SJCRH30 (cell line): ENCODE results near the gene LBHD1. TPM values are rescaled to one million over a fixed set of nuclear protein-coding genes. Genes with fewer than 3 reads are reported as not detected.
"Not testable (repeated sequence)": the region's sequence is repeated elsewhere in the genome, so short reads cannot be mapped to it uniquely, and the experiment has no call there.

Source experiments
- DNase-seq, 2 experiments: peaks; one replicate each; pipeline ENCODE4 v3.0.0-alpha.2; 2015 to 2020
- H3K27ac ChIP-seq: fragments of 250-450 bp; sonication (Bioruptor Pico); 2 replicates; pipeline ENCODE4 v1.5.1; 2020; ENCODE audit warnings: mild to moderate bottlenecking, moderate library complexity
- H3K27me3 ChIP-seq: fragments of 250-450 bp; sonication (Bioruptor Pico); 2 replicates; pipeline ENCODE4 v1.5.1; 2020; ENCODE audit warnings: mild to moderate bottlenecking, moderate library complexity
- H3K36me3 ChIP-seq: fragments of 250-450 bp; sonication (Bioruptor Pico); 2 replicates; pipeline ENCODE4 v1.5.1; 2020; ENCODE audit warnings: mild to moderate bottlenecking, moderate library complexity
- H3K4me1 ChIP-seq: fragments of 250-450 bp; sonication (Bioruptor Pico); 2 replicates; pipeline ENCODE4 v1.5.1; 2020; ENCODE audit warnings: mild to moderate bottlenecking, moderate library complexity
- H3K4me3 ChIP-seq: fragments of 250-450 bp; sonication (Bioruptor Pico); 2 replicates; pipeline ENCODE4 v1.5.1; 2020; ENCODE audit warnings: mild to moderate bottlenecking, moderate library complexity
- H3K9me3 ChIP-seq: fragments of 250-450 bp; sonication (Bioruptor Pico); replicated peaks from 2 replicates; pipeline ENCODE4 v1.5.1; 2020; ENCODE audit warnings: mild to moderate bottlenecking, moderate library complexity
- total RNA-seq: library from RNA; depleted of rRNA; stranded (reverse); fragments of >200 nt; shearing (Covaris generic); gene quantifications from 2 replicates; pipeline ENCODE4 v1.2.3, GENCODE V29; 2014

Gene LBHD1
- total RNA-seq, 1 experiment from 2014 or later = 6.3 TPM

GRCh38 chr11:62706850-62707247 lies 34.8 kb upstream of the LBHD1 start:
- no peaks in the 10 kb centered on the region for H3K27me3 ChIP-seq
- H3K9me3 ChIP-seq = no peaks in the 10 kb centered on the region
- peak overlapping the region; percentile 64 for H3K4me3 ChIP-seq
- no peak for DNase-seq
- H3K27ac ChIP-seq = peak overlapping the region; percentile 78
- H3K4me1 ChIP-seq = peaks cover 11% of the 10 kb centered on the region
- H3K36me3 ChIP-seq = peaks cover 20% of the 10 kb centered on the region

GRCh38 chr11:62705880-62706849 lies 34.1 kb upstream of the LBHD1 start:
- Histone ChIP-seq H3K27me3 (no peaks in the 10 kb centered on the region), H3K9me3 (no peaks in the 10 kb centered on the region), H3K4me3 (peak overlapping the region; percentile 64), H3K36me3 (peaks cover 17% of the 10 kb centered on the region), H3K4me1 (peaks cover 11% of the 10 kb centered on the region), H3K27ac (peak overlapping the region; percentile 78)
- DNase-seq = peak; percentile 95

GRCh38 chr11:62705413-62705812 lies 33.3 kb upstream of the LBHD1 start:
- Histone ChIP-seq H3K4me3 (peak overlapping the region; percentile 64), H3K4me1 (peaks cover 11% of the 10 kb centered on the region), H3K36me3 (peaks cover 15% of the 10 kb centered on the region), H3K27ac (peak overlapping the region; percentile 38; the same call in 1 of the 2 replicates), H3K27me3 (no peaks in the 10 kb centered on the region), H3K9me3 (no peaks in the 10 kb centered on the region)
- DNase-seq = no peak

- H3K36me3 ChIP-seq = peaks cover 14% of the 10 kb centered on the region
- not testable (repeated sequence) for H3K27ac ChIP-seq, H3K27me3 ChIP-seq, H3K4me3 ChIP-seq, H3K9me3 ChIP-seq, DNase-seq, H3K4me1 ChIP-seq
Measured at GRCh38 chr11:62703921-62704320, 31.9 kb upstream of the LBHD1 start.

GRCh38 chr11:62702246-62702645 lies 30.2 kb upstream of the LBHD1 start:
- H3K9me3 ChIP-seq = no peaks in the 10 kb centered on the region
- H3K27ac ChIP-seq = no peak overlapping the region
- H3K27me3 ChIP-seq = no peaks in the 10 kb centered on the region
- H3K4me3 ChIP-seq = no peak overlapping the region
- H3K36me3 ChIP-seq = peaks cover 14% of the 10 kb centered on the region
- peaks cover 6% of the 10 kb centered on the region for H3K4me1 ChIP-seq
- DNase-seq = no peak

- Histone ChIP-seq H3K36me3 (peaks cover 26% of the 10 kb centered on the region), H3K4me3 (no peak overlapping the region), H3K4me1 (peaks cover 12% of the 10 kb centered on the region), H3K27ac (no peak overlapping the region), H3K27me3 (no peaks in the 10 kb centered on the region), H3K9me3 (no peaks in the 10 kb centered on the region)
- DNase-seq = peak; percentile 77 to 87
Measured at GRCh38 chr11:62694455-62695167, 22.5 kb upstream of the LBHD1 start.

- Histone ChIP-seq H3K36me3 (peaks cover 23% of the 10 kb centered on the region), H3K4me1 (peaks cover 22% of the 10 kb centered on the region)
- peak in 1 of 2 experiments; percentile 0 for DNase-seq
- not testable (repeated sequence) for H3K4me3 ChIP-seq, H3K9me3 ChIP-seq, H3K27me3 ChIP-seq, H3K27ac ChIP-seq
Measured at GRCh38 chr11:62693624-62694023, 21.6 kb upstream of the LBHD1 start.

GRCh38 chr11:62689421-62690183 lies 17.5 kb upstream of the LBHD1 start, which contains the start of gene LRRN4CL:
LRRN4CL (minus strand) TSS chr11:62689530; CDS start chr11:62688508, 1,022 bp downstream.
- Histone ChIP-seq H3K4me3 (no peak within 1 kb of the TSS; the same call in 1 of the 2 replicates), H3K9me3 (no peaks in the 10 kb centered on the region), H3K36me3 (peaks cover 23% of the 10 kb centered on the region), H3K27ac (peak within 1 kb of the TSS; percentile 51), H3K4me1 (peaks cover 29% of the 10 kb centered on the region), H3K27me3 (no peaks in the 10 kb centered on the region)
- peak; percentile 85 to 90 for DNase-seq

GRCh38 chr11:62688491-62688890 lies 16.4 kb upstream of the LBHD1 start:
- no peak overlapping the region for H3K27ac ChIP-seq
- no peak overlapping the region for H3K4me3 ChIP-seq
- H3K9me3 ChIP-seq = no peaks in the 10 kb centered on the region
- H3K4me1 ChIP-seq = peaks cover 29% of the 10 kb centered on the region
- H3K36me3 ChIP-seq = peaks cover 20% of the 10 kb centered on the region
- peak in 1 of 2 experiments; percentile 6 for DNase-seq
- no peaks in the 10 kb centered on the region for H3K27me3 ChIP-seq

- DNase-seq = no peak
- Histone ChIP-seq H3K9me3 (no peaks in the 10 kb centered on the region), H3K27ac (no peak overlapping the region), H3K27me3 (no peaks in the 10 kb centered on the region), H3K4me3 (no peak overlapping the region), H3K4me1 (peaks cover 29% of the 10 kb centered on the region), H3K36me3 (peaks cover 15% of the 10 kb centered on the region)
Measured at GRCh38 chr11:62687508-62688396, 15.7 kb upstream of the LBHD1 start.

- peaks cover 3% of the 10 kb centered on the region; the same call in 1 of the 2 replicates for H3K36me3 ChIP-seq
- no peaks in the 10 kb centered on the region for H3K9me3 ChIP-seq
- no peak overlapping the region for H3K27ac ChIP-seq
- no peak overlapping the region for H3K4me3 ChIP-seq
- H3K27me3 ChIP-seq = no peaks in the 10 kb centered on the region
- DNase-seq = no peak
- peaks cover 6% of the 10 kb centered on the region for H3K4me1 ChIP-seq
Measured at GRCh38 chr11:62682518-62682917, 10.5 kb upstream of the LBHD1 start.

GRCh38 chr11:62680825-62681240 lies 8.8 kb upstream of the LBHD1 start:
- H3K36me3 ChIP-seq = peaks cover 13% of the 10 kb centered on the region
- H3K27me3 ChIP-seq = no peaks in the 10 kb centered on the region
- no peak overlapping the region for H3K4me3 ChIP-seq
- H3K4me1 ChIP-seq = peaks cover 6% of the 10 kb centered on the region
- DNase-seq = peak; percentile 68 to 80
- no peaks in the 10 kb centered on the region for H3K9me3 ChIP-seq
- H3K27ac ChIP-seq = no peak overlapping the region

- H3K4me1 ChIP-seq = peaks cover 6% of the 10 kb centered on the region
- H3K27me3 ChIP-seq = no peaks in the 10 kb centered on the region
- no peaks in the 10 kb centered on the region for H3K9me3 ChIP-seq
- DNase-seq = peak; percentile 89 to 91
- peak within 1 kb of the TSS; percentile 70 for H3K27ac ChIP-seq
- H3K36me3 ChIP-seq = peaks cover 18% of the 10 kb centered on the region
- peak within 1 kb of the TSS; percentile 99 for H3K4me3 ChIP-seq
Measured at GRCh38 chr11:62678770-62679696, 7.0 kb upstream of the LBHD1 start, which contains the start of gene UBXN1. UBXN1 (minus strand) TSS chr11:62679073; CDS start chr11:62678923, 150 bp downstream.
